Measurements from ENCODE around the gene CDKN1C. TPM values are rescaled to one million over a fixed set of nuclear protein-coding genes. Genes with fewer than 3 reads are reported as not detected.

CDKN1C gene
- polyA plus RNA-seq (ENCODE audit: insufficient read length in 4 of 4), result 100 to 1,000 TPM; 125 to 210 (median 138) TPM

GRCh38 chr11:2885678-2886081, at the start of gene CDKN1C:
CDKN1C (minus strand) TSS chr11:2885775; CDS start chr11:2885456, 319 bp downstream.
- DNase-seq (ENCODE audit: low read depth in 4 of 4, low spot score in 2 of 4), result peak in 2 of 4 donors; percentile 79 to 82

GRCh38 chr11:2934611-2935239, 49.1 kb upstream of the CDKN1C start:
- no peak for DNase-seq (ENCODE audit: low read depth in 4 of 4, low spot score in 2 of 4)

GRCh38 chr11:2934021-2934550, 48.5 kb upstream of the CDKN1C start:
- no peak for DNase-seq (ENCODE audit: low read depth in 4 of 4, low spot score in 2 of 4)

GRCh38 chr11:2933375-2934020, 47.9 kb upstream of the CDKN1C start:
- no peak for DNase-seq (ENCODE audit: low read depth in 4 of 4, low spot score in 2 of 4)

- no peak for DNase-seq (ENCODE audit: low read depth in 4 of 4, low spot score in 2 of 4)
These were observed 47.3 kb upstream of the CDKN1C start for GRCh38 chr11:2932850-2933251.

GRCh38 chr11:2931771-2932738, 46.5 kb upstream of the CDKN1C start:
- no peak for DNase-seq (ENCODE audit: low read depth in 4 of 4, low spot score in 2 of 4)

- no peak for DNase-seq (ENCODE audit: low read depth in 4 of 4, low spot score in 2 of 4)
These were observed 45.8 kb upstream of the CDKN1C start for GRCh38 chr11:2931420-2931746.

GRCh38 chr11:2930704-2931419, 45.3 kb upstream of the CDKN1C start:
- DNase-seq (ENCODE audit: low read depth in 4 of 4, low spot score in 2 of 4), result no peak

- DNase-seq (ENCODE audit: low read depth in 4 of 4, low spot score in 2 of 4), result no peak
These were observed 44.6 kb upstream of the CDKN1C start for GRCh38 chr11:2929950-2930703.

GRCh38 chr11:2929531-2929949, 44.0 kb upstream of the CDKN1C start:
- DNase-seq (ENCODE audit: low read depth in 4 of 4, low spot score in 2 of 4), result no peak

GRCh38 chr11:2928605-2929530, 43.3 kb upstream of the CDKN1C start, which contains the start of gene PHLDA2:
PHLDA2 (minus strand) TSS chr11:2929420; CDS start chr11:2929364, 56 bp downstream.
- DNase-seq (ENCODE audit: low read depth in 4 of 4, low spot score in 2 of 4), result no peak

- no peak for DNase-seq (ENCODE audit: low read depth in 4 of 4, low spot score in 2 of 4)
These were observed 42.5 kb upstream of the CDKN1C start for GRCh38 chr11:2927851-2928604.

- DNase-seq (ENCODE audit: low read depth in 4 of 4, low spot score in 2 of 4), result no peak
These were observed 41.7 kb upstream of the CDKN1C start for GRCh38 chr11:2927121-2927800.

GRCh38 chr11:2926611-2927051, 41.1 kb upstream of the CDKN1C start:
- no peak for DNase-seq (ENCODE audit: low read depth in 4 of 4, low spot score in 2 of 4)

GRCh38 chr11:2924821-2925675, 39.5 kb upstream of the CDKN1C start:
- DNase-seq (ENCODE audit: low read depth in 4 of 4, low spot score in 2 of 4), result no peak

GRCh38 chr11:2924381-2924780, 38.8 kb upstream of the CDKN1C start:
- no peak for DNase-seq (ENCODE audit: low read depth in 4 of 4, low spot score in 2 of 4)
